HG03469 (cell line): Measurements from ENCODE around the gene KATNAL2.
A peak's percentile ranks its signal among the peaks of the same experiment; 100 is the strongest.

Experiments used
- ATAC-seq: cut with Tn5 transposase; IDR thresholded peaks from one replicate; pipeline ENCODE4 v1.9.1; 2021; ENCODE audit warnings: mild to moderate bottlenecking, moderate library complexity, moderate number of reproducible peaks; ENCODE audit not compliant: unreplicated experiment

Gene KATNAL2

GRCh38 chr18:46917108-46917802 is at the start of gene KATNAL2, which contains the start of gene PIAS2:
KATNAL2 (plus strand) TSS chr18:46917602; CDS start chr18:46946873, 29,271 bp downstream.
PIAS2 (minus strand) TSS chr18:46917507; CDS start chr18:46917345, 162 bp downstream.
- ATAC-seq: peak; percentile 79

GRCh38 chr18:46868169-46868921 is 49.1 kb upstream of the KATNAL2 start:
- ATAC-seq: no peak

GRCh38 chr18:46877329-46877987 is 39.9 kb upstream of the KATNAL2 start:
- ATAC-seq: no peak

- no peak for ATAC-seq
Observed at GRCh38 chr18:46883180-46883579, 34.2 kb upstream of the KATNAL2 start.

GRCh38 chr18:46886893-46887292 is 30.5 kb upstream of the KATNAL2 start:
- ATAC-seq: no peak

GRCh38 chr18:46888965-46889364 is 28.4 kb upstream of the KATNAL2 start:
- no peak for ATAC-seq

- ATAC-seq: peak; percentile 69
Observed at GRCh38 chr18:46891742-46892214, 25.6 kb upstream of the KATNAL2 start.

- peak; percentile 50 for ATAC-seq
Observed at GRCh38 chr18:46892842-46893241, 24.6 kb upstream of the KATNAL2 start.

- no peak for ATAC-seq
Observed at GRCh38 chr18:46893360-46893759, 24.0 kb upstream of the KATNAL2 start.

GRCh38 chr18:46894124-46894523 is 23.3 kb upstream of the KATNAL2 start:
- ATAC-seq: no peak

- no peak for ATAC-seq
Observed at GRCh38 chr18:46899274-46899948, 18.0 kb upstream of the KATNAL2 start.

- ATAC-seq: no peak
Observed at GRCh38 chr18:46903406-46903805, 14.0 kb upstream of the KATNAL2 start.

GRCh38 chr18:46909497-46909896 is 7.9 kb upstream of the KATNAL2 start:
- ATAC-seq: no peak

- ATAC-seq: no peak
Observed at GRCh38 chr18:46910856-46911255, 6.5 kb upstream of the KATNAL2 start.

GRCh38 chr18:46915800-46916550 is 1.4 kb upstream of the KATNAL2 start:
- no peak for ATAC-seq

GRCh38 chr18:46916551-46917107 is 773 bp upstream of the KATNAL2 start:
- peak; percentile 9 for ATAC-seq

GRCh38 chr18:46917803-46918600 is 600 bp downstream of the KATNAL2 start:
- peak; percentile 2 for ATAC-seq

GRCh38 chr18:46920067-46920466 is 2.7 kb downstream of the KATNAL2 start:
- no peak for ATAC-seq

GRCh38 chr18:46920653-46921052 is 3.3 kb downstream of the KATNAL2 start:
- no peak for ATAC-seq
